ENCODE data around the gene AFF3.
"Not testable (repeated sequence)": the region's sequence is repeated elsewhere in the genome, so short reads cannot be mapped to it uniquely, and the experiment has no call there.

AFF3 gene

GRCh38 chr2:99797475-99797874 is 344.9 kb downstream of the AFF3 start:
- no peak for DNase-seq (ENCODE audit: low read depth, low spot score)

- DNase-seq (ENCODE audit: low read depth, low spot score), result no peak
Measured at GRCh38 chr2:99794414-99794813, 348.0 kb downstream of the AFF3 start.

DNA sequence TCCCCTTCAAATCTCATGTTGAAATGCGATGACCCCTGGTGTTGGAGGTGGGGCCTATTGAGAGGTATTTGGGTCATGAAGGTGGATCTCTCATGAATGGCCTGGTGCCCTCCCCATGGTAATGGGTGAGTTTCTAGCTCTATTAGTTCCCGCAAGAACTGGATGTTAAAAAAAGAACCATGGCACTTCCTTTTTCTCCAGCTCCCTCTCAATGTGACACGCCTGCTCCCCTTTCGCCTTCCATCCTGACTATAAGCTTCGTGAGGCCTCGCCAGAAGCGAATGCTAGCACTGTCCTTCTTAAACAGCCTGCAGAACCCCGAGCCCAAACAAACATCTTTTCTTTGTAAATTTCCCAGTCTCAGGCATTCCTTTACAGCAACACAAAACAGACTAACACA is 349.4 kb downstream of the AFF3 start:
- no peak for DNase-seq (ENCODE audit: low read depth, low spot score)

- DNase-seq (ENCODE audit: low read depth, low spot score), result no peak
Measured at GRCh38 chr2:99789849-99790248, 352.5 kb downstream of the AFF3 start.

DNA sequence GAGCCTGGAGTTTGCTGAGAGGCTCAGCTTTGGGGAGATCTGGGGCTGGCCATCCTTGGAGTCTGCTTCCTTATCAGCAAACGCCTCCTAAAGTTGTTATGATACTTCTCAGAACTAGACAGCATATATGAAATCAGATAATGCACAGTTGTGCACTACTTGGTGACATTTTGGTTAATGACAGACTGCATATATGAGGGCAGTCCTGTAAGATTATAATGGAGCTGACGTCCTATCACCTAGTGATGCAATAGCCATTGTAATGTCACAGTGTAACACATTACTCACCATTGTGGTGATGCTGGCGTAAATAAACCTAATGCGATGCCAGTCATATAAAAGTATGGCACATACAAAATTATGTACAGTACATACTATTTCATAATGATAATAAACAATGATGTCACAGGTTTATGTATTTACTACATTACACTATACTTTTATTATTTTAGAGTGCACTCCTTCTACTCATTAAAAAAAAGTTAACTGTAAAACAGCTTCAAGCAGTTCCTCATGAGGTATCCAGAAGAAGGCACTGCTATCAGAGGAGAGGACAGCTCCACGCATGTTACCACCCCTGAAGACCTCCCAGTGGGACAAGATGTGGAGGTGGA is 354.5 kb downstream of the AFF3 start:
- no peak for DNase-seq (ENCODE audit: low read depth, low spot score)

- DNase-seq (ENCODE audit: low read depth, low spot score), result no peak
Measured at GRCh38 chr2:99786636-99787390, 355.6 kb downstream of the AFF3 start.

- no peak for DNase-seq (ENCODE audit: low read depth, low spot score)
Measured at GRCh38 chr2:99784946-99785345, 357.4 kb downstream of the AFF3 start.

- DNase-seq (ENCODE audit: low read depth, low spot score), result no peak
Measured at GRCh38 chr2:99784282-99784681, 358.1 kb downstream of the AFF3 start.

- DNase-seq (ENCODE audit: low read depth, low spot score), result no peak
Measured at GRCh38 chr2:99780276-99780675, 362.1 kb downstream of the AFF3 start.

DNA sequence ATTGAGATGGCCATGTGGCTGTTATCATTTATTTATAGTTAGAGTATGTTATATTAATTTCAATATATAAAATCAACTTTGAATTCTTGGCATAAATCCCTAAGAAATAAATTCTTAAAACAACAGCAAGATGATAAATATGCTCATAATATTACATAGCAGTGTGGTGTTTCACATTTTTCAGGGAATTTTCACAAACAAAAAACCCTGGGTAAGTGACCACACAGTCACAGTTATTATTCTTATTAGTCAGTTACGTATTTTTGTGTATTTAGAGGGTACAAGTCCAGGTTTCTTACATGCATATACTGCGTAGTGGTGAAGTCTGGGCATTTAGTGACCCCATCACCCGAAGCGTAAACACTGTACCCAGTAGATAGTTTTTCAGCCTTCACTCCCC is 363.1 kb downstream of the AFF3 start:
- DNase-seq (ENCODE audit: low read depth, low spot score), result no peak

DNA sequence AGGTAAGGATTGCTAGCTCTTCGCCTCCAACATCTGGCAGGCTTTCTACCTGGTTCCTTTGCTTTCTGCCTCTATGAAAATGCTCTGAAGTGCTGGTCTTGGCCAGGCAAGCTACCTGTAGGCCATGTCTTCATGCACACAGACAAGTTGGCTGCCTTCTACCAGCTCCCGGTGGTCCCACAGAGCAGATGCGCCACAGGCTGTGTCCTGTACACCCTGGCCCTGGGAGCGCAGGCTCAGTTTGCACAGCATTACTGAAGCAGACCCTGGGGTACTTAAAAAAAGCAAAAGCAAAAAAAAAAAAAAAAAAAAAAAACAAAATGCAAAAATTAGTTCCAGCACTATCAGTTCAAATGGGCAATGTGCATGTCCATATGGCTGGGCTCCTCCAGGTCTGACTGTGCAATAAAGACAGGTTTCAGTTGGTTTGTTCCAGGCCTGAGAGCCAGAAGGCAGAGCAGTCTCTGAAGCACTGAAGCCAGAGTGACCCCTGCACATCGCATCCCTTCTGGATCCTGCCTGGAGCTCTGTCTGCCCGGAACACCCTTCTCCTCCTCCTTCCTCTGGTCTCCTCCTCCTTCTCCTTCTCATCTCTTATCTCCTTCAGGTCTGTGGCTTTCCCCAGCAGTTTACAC is 364.6 kb downstream of the AFF3 start:
- no peak for DNase-seq (ENCODE audit: low read depth, low spot score)

GRCh38 chr2:99776906-99777646 is 365.3 kb downstream of the AFF3 start:
- DNase-seq (ENCODE audit: low read depth, low spot score), result no peak

- DNase-seq (ENCODE audit: low read depth, low spot score), result no peak
Measured at GRCh38 chr2:99776206-99776905, 366.0 kb downstream of the AFF3 start.

DNA sequence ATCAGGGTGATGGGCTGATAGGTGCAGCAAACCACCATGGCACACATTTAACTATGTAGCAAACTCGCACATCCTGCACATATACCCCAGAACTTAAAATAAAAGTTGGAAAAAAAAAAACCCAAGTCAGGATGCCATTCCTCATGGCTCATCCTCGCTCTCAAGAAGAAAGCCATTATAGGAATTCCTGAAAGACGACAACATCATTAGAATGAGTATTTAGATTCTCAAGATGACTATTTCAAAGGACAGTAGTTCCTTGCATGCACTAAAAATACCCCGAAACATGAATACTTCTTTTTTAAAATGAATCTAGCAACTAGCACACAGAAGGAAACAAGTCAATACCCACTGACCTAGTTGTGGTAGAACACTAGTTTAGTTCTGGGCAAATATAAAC is 366.8 kb downstream of the AFF3 start:
- DNase-seq (ENCODE audit: low read depth, low spot score), result no peak

DNA sequence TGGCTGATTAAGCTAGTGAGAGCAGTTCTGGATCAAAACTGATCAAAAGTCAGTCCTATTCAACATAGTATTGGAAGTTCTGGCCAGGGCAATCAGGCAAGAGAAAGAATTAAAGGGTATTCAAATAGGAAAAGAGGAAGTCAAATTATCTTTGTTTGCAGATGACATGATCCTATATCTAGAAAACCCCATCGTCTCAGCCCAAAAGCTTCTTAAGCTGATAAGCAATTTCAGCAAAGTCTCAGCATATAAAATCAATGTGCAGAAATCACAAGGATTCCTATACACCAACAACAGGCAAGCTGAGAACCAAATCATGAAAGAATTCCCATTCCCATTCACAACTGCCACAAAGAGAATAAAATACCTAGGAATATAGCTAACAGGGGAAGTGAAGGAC is 368.7 kb downstream of the AFF3 start:
- DNase-seq (ENCODE audit: low read depth, low spot score), result not testable (repeated sequence)

DNA sequence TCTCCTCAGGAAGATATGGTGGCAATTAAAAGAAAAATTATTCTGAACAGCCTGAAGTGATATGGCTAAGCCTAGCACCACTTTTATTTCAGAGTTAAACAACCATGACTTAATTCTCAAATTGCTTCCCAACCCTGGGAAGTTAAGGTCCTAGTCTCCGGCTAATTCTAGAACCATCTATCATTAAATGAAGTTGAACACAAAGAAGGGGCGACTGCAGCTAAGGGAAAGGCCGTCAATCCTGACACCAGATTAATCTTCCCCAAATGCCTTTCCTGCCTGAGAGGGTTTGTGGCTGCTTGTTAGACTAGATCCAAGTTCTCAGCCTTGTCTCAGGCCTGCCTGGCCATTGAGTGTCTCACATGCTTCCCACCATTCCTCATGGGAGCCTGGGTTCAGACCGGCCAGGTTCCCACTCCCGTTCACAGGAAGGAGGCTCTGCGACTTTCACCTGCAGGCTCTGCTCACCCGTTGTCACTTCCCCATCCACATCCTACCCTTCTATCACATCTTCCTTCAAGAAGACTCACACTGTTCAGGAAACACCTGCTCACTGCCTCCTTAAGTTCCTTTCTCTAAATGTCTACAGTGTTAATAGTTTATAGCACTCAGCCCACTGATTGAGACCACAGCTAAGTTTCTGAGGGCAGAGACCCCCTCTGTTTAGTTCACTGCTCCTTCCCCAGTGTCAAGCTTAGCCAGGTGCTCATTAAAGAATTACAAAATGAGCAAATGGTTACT is 369.6 kb downstream of the AFF3 start:
- DNase-seq (ENCODE audit: low read depth, low spot score), result no peak

DNA sequence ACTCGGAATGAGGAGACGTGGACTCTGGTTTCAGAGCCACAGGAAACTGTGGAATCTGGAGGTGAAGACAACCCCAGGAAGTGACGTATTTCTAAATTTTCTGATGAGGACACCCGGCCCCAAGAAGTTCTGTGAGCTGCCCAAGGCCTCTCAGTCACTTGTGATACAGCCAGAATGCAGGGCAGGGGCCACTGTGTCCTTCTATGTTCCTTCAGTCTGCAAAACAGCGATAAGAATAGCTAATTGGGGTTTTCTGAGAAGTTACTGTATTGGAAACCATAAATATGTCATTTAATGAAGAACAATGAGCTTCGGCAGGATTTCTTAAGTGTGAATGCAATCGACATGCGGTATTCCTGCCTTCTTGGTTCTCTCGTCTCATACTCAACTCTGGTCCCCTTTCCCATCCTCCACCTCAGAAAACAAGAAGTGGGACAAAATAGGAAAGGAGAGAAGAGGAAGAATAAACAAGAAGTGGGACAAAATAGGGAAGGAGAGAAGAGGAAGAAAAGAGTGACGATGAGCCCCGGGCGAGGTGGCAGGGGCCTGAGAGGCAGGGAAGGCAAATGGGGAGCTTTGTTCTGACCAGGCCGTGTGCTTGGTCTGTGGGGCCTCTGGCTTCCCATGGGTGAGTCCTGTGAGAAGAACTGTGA is 370.6 kb downstream of the AFF3 start:
- no peak for DNase-seq (ENCODE audit: low read depth, low spot score)

DNA sequence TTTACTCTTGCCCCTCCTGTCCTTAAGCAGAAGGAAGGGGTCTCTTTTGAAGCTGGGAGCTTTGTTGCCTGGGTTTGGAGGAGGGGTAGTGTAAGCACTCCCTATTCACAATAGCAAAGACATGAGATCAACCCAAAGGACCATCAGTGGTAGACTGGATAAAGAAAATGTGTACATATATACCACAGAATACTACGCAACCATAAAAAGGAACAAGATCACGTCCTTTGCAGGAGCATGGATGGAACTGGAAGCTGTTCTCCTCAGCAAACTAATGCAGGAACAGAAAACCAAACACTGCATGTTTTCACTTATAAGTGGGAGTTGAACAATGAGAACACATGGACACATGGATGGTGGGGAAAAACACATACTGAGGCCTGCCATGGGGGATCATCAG is 371.5 kb downstream of the AFF3 start:
- no peak for DNase-seq (ENCODE audit: low read depth, low spot score)

DNA sequence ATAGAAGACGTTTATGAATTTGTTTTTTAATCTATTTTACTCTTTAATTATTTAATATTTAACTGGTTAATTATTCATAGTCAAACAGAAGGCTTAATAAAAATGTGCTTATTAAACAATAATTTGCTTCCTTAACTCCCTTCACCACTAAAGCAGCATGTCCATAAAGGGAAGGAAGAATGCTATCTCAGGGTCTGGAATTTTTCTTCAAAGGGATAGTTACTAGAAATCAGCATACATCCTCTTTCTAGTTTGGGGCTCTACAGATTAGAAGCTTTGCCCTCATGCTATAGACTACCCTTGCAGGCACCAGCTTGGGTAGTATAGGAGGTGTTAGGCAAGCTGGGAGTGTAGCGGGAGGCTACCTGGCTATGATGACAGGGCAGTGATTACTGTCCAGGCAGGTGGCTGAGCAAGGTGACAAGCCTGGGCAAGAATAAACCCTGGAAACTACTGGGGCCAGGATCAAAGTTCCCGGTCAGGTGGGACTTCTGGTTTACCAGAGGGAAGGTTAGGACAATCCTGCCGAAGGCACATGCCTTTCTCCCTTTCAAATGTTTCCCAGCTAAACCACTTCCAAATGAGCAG is 376.6 kb downstream of the AFF3 start:
- no peak for DNase-seq (ENCODE audit: low read depth, low spot score)

DNA sequence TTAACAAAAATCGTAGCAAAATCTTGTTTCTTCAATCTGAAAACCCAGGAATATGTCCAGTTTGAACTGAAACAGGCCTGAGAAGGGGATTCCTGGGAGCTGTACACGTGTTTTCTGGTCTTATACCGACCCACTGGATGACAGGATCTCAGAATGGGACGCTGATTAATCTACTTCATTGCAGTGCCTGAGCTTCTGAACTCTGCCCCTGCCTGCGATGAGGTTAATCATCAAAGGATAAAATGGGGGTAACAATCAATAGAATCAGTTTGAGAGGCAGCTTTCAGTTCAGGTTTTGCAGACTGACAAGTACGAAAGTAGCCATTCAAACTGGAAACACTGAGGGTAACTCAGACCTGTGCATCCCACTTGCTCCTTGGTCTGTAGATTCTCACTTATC is 378.6 kb downstream of the AFF3 start:
- DNase-seq (ENCODE audit: low read depth, low spot score), result no peak
